ENCODE results near the gene USP40. TPM values are rescaled to one million over a fixed set of nuclear protein-coding genes. Genes with fewer than 3 reads are reported as not detected.

Gene USP40
- total and polyA plus RNA-seq, 2 experiments from 2014 or later: 5.7 to 11.7 TPM

DNA sequence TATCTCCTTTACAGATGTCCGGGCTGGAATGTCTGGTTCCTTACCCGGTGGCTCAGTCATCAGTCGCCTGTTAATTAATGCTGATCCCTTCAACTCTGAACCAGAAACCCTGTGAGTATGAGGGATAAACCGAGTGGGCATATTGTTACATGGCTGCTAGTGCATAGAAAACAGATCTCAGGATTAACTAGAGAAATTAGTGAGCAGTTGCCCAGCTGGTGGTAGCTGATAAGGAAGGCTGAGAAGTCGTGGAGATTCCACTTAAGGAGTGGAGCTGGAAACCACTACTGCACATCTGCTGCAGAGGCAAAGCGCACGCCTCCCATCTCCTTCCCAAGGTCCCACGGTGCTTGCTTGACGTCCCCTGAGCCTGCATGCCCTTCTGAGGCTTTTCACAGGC, 114.6 kb downstream of the USP40 start:
- no peak overlapping the region for H3K4me2 ChIP-seq
- peaks cover 28% of the 10 kb centered on the region for H3K36me3 Mint-ChIP-seq (ENCODE audit: low read depth)
- no peak overlapping the region for H3K4me3 Mint-ChIP-seq
- H3K79me2 ChIP-seq (replicated peaks; ENCODE audit: insufficient read depth): no peaks in the 10 kb centered on the region
- peaks cover 2% of the 10 kb centered on the region; the same call in 1 of the 3 replicates for H3K9me3 Mint-ChIP-seq
- H3K27ac Mint-ChIP-seq: no peak overlapping the region
- no peak overlapping the region for H3K27ac ChIP-seq (ENCODE audit: low read depth)
- no peaks in the 10 kb centered on the region for H4K20me1 ChIP-seq (replicated peaks; ENCODE audit: insufficient read depth)
- no peaks in the 10 kb centered on the region for H3K4me1 ChIP-seq (ENCODE audit: insufficient read depth)
- H3F3A ChIP-seq (replicated peaks; ENCODE audit: low read depth): no peaks in the 10 kb centered on the region
- H3K4me1 Mint-ChIP-seq: peaks cover 9% of the 10 kb centered on the region
- no peak overlapping the region for H2AFZ ChIP-seq
- H3K9me2 ChIP-seq (ENCODE audit: insufficient read depth): no peaks in the 10 kb centered on the region
- peaks cover 9% of the 10 kb centered on the region; the same call in 1 of the 2 replicates for H3K36me3 ChIP-seq (ENCODE audit: insufficient read depth)
- DNase-seq (ENCODE audit: low spot score): no peak
- peaks cover 9% of the 10 kb centered on the region for H3K27me3 Mint-ChIP-seq (ENCODE audit: insufficient read depth, low read depth, poor library complexity)
- ATAC-seq: no peak
- no peaks in the 10 kb centered on the region for H3K27me3 ChIP-seq (ENCODE audit: insufficient read depth)
- TF ChIP-seq EZH2phosphoT487 (IDR thresholded peaks at IDR 0.05; ENCODE audit: unreplicated experiment): no peak
- TF ChIP-seq ZNF331 (CRISPR knock-in tag; IDR thresholded peaks at IDR 0.05; ENCODE audit: low read depth): no peak
- TF ChIP-seq JUNB (IDR thresholded peaks at IDR 0.05; ENCODE audit: unreplicated experiment): no peak
- TF ChIP-seq, protein P1, sequence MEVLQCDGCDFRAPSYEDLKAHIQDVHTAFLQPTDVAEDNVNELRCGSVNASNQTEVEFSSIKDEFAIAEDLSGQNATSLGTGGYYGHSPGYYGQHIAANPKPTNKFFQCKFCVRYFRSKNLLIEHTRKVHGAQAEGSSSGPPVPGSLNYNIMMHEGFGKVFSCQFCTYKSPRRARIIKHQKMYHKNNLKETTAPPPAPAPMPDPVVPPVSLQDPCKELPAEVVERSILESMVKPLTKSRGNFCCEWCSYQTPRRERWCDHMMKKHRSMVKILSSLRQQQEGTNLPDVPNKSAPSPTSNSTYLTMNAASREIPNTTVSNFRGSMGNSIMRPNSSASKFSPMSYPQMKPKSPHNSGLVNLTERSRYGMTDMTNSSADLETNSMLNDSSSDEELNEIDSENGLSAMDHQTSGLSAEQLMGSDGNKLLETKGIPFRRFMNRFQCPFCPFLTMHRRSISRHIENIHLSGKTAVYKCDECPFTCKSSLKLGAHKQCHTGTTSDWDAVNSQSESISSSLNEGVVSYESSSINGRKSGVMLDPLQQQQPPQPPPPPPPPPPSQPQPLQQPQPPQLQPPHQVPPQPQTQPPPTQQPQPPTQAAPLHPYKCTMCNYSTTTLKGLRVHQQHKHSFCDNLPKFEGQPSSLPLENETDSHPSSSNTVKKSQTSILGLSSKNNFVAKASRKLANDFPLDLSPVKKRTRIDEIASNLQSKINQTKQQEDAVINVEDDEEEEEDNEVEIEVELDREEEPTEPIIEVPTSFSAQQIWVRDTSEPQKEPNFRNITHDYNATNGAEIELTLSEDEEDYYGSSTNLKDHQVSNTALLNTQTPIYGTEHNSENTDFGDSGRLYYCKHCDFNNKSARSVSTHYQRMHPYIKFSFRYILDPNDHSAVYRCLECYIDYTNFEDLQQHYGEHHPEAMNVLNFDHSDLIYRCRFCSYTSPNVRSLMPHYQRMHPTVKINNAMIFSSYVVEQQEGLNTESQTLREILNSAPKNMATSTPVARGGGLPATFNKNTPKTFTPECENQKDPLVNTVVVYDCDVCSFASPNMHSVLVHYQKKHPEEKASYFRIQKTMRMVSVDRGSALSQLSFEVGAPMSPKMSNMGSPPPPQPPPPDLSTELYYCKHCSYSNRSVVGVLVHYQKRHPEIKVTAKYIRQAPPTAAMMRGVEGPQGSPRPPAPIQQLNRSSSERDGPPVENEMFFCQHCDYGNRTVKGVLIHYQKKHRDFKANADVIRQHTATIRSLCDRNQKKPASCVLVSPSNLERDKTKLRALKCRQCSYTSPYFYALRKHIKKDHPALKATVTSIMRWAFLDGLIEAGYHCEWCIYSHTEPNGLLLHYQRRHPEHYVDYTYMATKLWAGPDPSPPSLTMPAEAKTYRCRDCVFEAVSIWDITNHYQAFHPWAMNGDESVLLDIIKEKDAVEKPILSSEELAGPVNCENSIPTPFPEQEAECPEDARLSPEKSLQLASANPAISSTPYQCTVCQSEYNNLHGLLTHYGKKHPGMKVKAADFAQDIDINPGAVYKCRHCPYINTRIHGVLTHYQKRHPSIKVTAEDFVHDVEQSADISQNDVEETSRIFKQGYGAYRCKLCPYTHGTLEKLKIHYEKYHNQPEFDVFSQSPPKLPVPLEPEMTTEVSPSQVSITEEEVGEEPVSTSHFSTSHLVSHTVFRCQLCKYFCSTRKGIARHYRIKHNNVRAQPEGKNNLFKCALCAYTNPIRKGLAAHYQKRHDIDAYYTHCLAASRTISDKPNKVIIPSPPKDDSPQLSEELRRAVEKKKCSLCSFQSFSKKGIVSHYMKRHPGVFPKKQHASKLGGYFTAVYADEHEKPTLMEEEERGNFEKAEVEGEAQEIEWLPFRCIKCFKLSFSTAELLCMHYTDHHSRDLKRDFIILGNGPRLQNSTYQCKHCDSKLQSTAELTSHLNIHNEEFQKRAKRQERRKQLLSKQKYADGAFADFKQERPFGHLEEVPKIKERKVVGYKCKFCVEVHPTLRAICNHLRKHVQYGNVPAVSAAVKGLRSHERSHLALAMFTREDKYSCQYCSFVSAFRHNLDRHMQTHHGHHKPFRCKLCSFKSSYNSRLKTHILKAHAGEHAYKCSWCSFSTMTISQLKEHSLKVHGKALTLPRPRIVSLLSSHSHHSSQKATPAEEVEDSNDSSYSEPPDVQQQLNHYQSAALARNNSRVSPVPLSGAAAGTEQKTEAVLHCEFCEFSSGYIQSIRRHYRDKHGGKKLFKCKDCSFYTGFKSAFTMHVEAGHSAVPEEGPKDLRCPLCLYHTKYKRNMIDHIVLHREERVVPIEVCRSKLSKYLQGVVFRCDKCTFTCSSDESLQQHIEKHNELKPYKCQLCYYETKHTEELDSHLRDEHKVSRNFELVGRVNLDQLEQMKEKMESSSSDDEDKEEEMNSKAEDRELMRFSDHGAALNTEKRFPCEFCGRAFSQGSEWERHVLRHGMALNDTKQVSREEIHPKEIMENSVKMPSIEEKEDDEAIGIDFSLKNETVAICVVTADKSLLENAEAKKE (CRISPR knock-in tag; IDR thresholded peaks at IDR 0.05): no peak
- TF ChIP-seq EZH2 (IDR thresholded peaks at IDR 0.05; ENCODE audit: low read depth, unreplicated experiment): no peak
- TF ChIP-seq, protein P2, sequence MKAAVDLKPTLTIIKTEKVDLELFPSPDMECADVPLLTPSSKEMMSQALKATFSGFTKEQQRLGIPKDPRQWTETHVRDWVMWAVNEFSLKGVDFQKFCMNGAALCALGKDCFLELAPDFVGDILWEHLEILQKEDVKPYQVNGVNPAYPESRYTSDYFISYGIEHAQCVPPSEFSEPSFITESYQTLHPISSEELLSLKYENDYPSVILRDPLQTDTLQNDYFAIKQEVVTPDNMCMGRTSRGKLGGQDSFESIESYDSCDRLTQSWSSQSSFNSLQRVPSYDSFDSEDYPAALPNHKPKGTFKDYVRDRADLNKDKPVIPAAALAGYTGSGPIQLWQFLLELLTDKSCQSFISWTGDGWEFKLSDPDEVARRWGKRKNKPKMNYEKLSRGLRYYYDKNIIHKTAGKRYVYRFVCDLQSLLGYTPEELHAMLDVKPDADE (IDR thresholded peaks at IDR 0.05): no peak
- no peak for TF ChIP-seq CREB1 (CRISPR knock-in tag; IDR thresholded peaks at IDR 0.05; ENCODE audit: low read depth)
- no peak for TF ChIP-seq ZNF114 (CRISPR knock-in tag; IDR thresholded peaks at IDR 0.05)
- no peak for TF ChIP-seq NANOG (IDR thresholded peaks at IDR 0.05; ENCODE audit: borderline replicate concordance)
- no peak for TF ChIP-seq POLR2AphosphoS5 (IDR thresholded peaks at IDR 0.05; ENCODE audit: low read depth)
- TF ChIP-seq, protein P3, sequence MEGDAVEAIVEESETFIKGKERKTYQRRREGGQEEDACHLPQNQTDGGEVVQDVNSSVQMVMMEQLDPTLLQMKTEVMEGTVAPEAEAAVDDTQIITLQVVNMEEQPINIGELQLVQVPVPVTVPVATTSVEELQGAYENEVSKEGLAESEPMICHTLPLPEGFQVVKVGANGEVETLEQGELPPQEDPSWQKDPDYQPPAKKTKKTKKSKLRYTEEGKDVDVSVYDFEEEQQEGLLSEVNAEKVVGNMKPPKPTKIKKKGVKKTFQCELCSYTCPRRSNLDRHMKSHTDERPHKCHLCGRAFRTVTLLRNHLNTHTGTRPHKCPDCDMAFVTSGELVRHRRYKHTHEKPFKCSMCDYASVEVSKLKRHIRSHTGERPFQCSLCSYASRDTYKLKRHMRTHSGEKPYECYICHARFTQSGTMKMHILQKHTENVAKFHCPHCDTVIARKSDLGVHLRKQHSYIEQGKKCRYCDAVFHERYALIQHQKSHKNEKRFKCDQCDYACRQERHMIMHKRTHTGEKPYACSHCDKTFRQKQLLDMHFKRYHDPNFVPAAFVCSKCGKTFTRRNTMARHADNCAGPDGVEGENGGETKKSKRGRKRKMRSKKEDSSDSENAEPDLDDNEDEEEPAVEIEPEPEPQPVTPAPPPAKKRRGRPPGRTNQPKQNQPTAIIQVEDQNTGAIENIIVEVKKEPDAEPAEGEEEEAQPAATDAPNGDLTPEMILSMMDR (conservative IDR thresholded peaks at IDR 0.05; ENCODE audit: low read depth in 2 of 2): no peak
- TF ChIP-seq STAT1 (IDR thresholded peaks at IDR 0.05; ENCODE audit: unreplicated experiment): no peak
- TF ChIP-seq, protein P4, sequence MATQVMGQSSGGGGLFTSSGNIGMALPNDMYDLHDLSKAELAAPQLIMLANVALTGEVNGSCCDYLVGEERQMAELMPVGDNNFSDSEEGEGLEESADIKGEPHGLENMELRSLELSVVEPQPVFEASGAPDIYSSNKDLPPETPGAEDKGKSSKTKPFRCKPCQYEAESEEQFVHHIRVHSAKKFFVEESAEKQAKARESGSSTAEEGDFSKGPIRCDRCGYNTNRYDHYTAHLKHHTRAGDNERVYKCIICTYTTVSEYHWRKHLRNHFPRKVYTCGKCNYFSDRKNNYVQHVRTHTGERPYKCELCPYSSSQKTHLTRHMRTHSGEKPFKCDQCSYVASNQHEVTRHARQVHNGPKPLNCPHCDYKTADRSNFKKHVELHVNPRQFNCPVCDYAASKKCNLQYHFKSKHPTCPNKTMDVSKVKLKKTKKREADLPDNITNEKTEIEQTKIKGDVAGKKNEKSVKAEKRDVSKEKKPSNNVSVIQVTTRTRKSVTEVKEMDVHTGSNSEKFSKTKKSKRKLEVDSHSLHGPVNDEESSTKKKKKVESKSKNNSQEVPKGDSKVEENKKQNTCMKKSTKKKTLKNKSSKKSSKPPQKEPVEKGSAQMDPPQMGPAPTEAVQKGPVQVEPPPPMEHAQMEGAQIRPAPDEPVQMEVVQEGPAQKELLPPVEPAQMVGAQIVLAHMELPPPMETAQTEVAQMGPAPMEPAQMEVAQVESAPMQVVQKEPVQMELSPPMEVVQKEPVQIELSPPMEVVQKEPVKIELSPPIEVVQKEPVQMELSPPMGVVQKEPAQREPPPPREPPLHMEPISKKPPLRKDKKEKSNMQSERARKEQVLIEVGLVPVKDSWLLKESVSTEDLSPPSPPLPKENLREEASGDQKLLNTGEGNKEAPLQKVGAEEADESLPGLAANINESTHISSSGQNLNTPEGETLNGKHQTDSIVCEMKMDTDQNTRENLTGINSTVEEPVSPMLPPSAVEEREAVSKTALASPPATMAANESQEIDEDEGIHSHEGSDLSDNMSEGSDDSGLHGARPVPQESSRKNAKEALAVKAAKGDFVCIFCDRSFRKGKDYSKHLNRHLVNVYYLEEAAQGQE (IDR thresholded peaks at IDR 0.05; ENCODE audit: unreplicated experiment): no peak
- H3K4me3 ChIP-seq: no peak overlapping the region

Measured in GM23338 (cell line).